Brain microvascular endothelial cell (primary cell): ENCODE measurements around the gene CLRN2.

Experiments
- DNase-seq: peaks from one replicate; pipeline ENCODE4 v3.0.0-alpha.2; 2020
- H3K27ac ChIP-seq: fragments of 250-450 bp; sonication (Bioruptor Pico); 2 replicates; pipeline ENCODE4 v1.5.1; 2020; ENCODE audit warnings: mild to moderate bottlenecking, moderate library complexity
- H3K27me3 ChIP-seq: fragments of 250-450 bp; sonication (Bioruptor Pico); replicated peaks from 2 replicates; pipeline ENCODE4 v1.5.1; 2020; ENCODE audit warnings: mild to moderate bottlenecking
- H3K36me3 ChIP-seq: fragments of 250-450 bp; sonication (Bioruptor Pico); replicated peaks from 2 replicates; pipeline ENCODE4 v1.5.1; 2020; ENCODE audit warnings: mild to moderate bottlenecking
- H3K4me3 ChIP-seq: 2 replicates; pipeline ENCODE4 v1.5.1; 2011; ENCODE audit warnings: low read depth, mild to moderate bottlenecking, control low read depth, low read length, moderate library complexity
- in situ Hi-C: cut with HindIII; loops from 2 replicates; pipeline ENCODE4 v1.10.0; 2017; ENCODE audit warnings: low sequenced_read_pairs, low pct_ligation_motif_present
- TF ChIP-seq, protein P1 (sequence below): IDR thresholded peaks from 2 replicates; pipeline ENCODE4 v1.5.1; 2011; ENCODE audit warnings: low read depth, mild to moderate bottlenecking, moderate library complexity, low read length, control low read depth, inconsistent platforms; ENCODE audit errors: missing control alignments

The CLRN2 gene

DNA sequence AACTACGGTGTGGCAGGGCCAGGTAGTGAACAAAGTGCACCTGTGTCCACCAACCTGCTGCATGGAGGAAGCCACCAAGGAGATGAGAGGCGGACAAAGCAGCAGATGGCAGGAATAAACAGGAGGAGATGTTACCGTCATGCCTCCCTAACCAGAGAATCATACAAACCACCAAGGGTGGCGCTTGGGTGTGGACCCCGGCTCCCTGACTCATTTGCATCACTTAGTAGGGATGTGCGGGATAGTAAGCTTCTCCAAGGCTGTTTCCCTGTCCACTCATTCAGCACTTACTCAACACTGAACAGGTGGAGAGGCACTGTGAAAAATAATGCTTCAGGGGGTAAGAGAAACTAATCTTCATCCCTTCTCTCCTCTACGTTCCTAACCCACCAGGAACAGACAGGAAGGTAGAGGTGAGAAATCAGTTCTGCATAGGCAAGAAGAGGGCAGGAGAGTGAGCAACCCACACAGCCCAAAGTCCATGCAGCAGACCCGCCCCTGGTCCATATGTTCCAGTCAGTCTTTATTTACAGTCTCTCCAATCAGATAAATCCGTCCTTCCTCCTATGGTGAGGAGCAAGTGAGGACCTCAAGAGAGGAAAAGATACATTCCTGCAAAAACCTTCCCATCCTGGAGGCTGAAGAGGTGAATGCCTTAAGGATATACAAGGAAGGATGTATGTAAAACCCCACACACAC lies 37.0 kb upstream of the CLRN2 start:
- no peak for DNase-seq
- Histone ChIP-seq H3K27me3 (no peaks in the 10 kb centered on the region), H3K4me3 (no peak overlapping the region), H3K27ac (no peak overlapping the region), H3K36me3 (peaks cover 2% of the 10 kb centered on the region)
- in situ Hi-C loops = no loop called here
- TF ChIP-seq, protein P1, sequence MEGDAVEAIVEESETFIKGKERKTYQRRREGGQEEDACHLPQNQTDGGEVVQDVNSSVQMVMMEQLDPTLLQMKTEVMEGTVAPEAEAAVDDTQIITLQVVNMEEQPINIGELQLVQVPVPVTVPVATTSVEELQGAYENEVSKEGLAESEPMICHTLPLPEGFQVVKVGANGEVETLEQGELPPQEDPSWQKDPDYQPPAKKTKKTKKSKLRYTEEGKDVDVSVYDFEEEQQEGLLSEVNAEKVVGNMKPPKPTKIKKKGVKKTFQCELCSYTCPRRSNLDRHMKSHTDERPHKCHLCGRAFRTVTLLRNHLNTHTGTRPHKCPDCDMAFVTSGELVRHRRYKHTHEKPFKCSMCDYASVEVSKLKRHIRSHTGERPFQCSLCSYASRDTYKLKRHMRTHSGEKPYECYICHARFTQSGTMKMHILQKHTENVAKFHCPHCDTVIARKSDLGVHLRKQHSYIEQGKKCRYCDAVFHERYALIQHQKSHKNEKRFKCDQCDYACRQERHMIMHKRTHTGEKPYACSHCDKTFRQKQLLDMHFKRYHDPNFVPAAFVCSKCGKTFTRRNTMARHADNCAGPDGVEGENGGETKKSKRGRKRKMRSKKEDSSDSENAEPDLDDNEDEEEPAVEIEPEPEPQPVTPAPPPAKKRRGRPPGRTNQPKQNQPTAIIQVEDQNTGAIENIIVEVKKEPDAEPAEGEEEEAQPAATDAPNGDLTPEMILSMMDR = no peak

DNA sequence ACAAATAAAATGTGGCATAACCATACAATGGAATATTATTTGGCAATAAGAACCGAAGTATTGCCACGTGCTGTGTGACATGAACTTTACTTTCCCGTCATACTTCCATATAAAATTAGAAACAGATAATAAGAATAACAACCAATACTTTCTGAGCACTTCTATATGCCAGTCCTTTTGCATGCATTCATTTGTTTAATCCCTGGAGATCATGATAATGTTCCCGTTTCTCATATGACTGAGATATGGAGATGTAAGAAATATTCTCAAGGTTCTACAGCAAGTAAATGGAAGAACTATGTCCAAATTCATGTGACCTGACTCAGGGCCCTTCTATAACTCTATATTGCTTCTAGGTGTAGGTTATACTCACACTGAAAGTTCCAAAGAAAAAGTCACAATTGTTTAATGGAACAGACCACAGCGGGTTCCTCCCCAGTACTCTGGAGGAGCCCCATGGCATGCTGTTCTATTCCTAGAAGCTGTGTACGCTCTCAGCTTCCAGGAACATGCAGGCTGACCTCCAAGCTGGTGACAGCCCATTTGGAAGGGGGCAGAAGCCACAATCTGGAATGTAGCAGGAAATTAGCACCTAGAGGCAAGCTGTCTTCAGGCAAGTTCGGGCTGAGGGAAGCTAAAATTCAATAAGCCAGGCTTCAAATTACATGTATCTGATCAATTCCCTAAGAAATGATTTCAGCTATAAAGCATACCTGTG lies 34.6 kb upstream of the CLRN2 start:
- DNase-seq = no peak
- peaks cover 4% of the 10 kb centered on the region for H3K36me3 ChIP-seq
- H3K4me3 ChIP-seq = no peak overlapping the region
- in situ Hi-C loops = no loop called here
- H3K27ac ChIP-seq = no peak overlapping the region
- TF ChIP-seq, protein P1 = no peak
- no peaks in the 10 kb centered on the region for H3K27me3 ChIP-seq

DNA sequence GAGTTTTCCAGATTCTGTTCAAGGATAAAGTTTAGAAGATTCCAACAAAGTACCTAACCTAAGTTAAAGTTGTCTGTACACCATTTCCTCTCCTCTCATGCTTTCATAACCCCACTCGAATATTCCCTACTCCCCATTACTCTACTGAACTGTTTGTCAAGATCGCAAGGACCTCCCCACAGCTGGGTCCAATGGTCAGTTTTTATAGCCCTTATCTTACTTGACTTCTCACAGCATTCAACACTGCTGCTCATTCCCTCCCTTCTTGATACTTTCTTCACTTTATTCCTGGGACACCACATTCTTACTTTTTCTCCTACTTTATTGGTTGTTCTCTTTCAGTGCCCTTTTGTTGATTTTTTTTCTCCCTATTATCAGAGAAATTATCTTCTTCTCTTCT lies 34.0 kb upstream of the CLRN2 start:
- TF ChIP-seq, protein P1 = no peak
- H3K27ac ChIP-seq = no peak overlapping the region
- in situ Hi-C loops = no loop called here
- DNase-seq = no peak
- H3K36me3 ChIP-seq = peaks cover 5% of the 10 kb centered on the region
- no peak overlapping the region for H3K4me3 ChIP-seq
- no peaks in the 10 kb centered on the region for H3K27me3 ChIP-seq

DNA sequence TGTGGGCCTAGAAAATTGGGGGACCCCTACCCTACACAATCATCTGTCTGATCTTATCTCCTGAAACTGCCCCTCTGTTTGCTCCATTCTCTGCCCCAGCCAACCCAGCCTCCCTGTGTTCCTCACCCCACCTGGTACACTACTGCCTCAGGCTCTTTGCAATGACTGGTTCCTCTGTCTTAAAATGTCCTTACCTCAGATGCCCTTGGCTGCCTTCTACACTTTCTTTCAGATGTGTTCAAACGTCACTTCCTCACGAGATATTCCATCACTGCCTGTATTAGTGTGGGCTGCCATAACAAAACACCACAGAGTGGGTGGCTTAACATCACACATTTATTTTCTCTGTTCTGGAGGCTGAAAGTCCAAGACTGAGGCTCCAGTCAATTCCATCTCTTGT lies 32.2 kb upstream of the CLRN2 start:
- in situ Hi-C loops = no loop called here
- H3K36me3 ChIP-seq = peaks cover 16% of the 10 kb centered on the region
- no peak overlapping the region for H3K4me3 ChIP-seq
- TF ChIP-seq, protein P1 = no peak
- H3K27ac ChIP-seq = no peak overlapping the region
- no peaks in the 10 kb centered on the region for H3K27me3 ChIP-seq
- no peak for DNase-seq

DNA sequence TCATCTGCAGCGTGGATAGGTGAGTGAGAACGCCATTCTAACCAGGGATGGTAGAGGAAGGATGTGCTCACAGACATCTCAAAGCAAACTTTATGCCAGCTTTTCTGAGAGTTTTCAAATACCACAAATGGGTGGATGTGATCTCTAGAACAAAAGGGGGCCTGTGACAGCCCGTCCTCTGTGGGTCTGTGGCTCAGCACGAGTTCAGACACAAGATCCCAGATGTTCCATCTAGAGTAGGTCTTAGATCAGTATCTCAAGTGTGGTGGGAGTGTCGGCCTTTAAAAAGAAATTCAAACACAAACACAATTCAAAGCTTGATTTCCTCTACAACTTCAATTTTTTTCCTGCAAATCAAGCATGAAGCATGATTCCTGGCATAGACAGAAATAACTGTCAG lies 25.8 kb upstream of the CLRN2 start:
- in situ Hi-C loops = no loop called here
- H3K4me3 ChIP-seq = no peak overlapping the region
- DNase-seq = no peak
- no peaks in the 10 kb centered on the region for H3K27me3 ChIP-seq
- no peak overlapping the region for H3K27ac ChIP-seq
- H3K36me3 ChIP-seq = peaks cover 40% of the 10 kb centered on the region
- TF ChIP-seq, protein P1 = no peak
